ENCODE measurements around the gene TBX21.
"Not testable (repeated sequence)": the region's sequence is repeated elsewhere in the genome, so short reads cannot be mapped to it uniquely, and the experiment has no call there.

Gene TBX21

DNA sequence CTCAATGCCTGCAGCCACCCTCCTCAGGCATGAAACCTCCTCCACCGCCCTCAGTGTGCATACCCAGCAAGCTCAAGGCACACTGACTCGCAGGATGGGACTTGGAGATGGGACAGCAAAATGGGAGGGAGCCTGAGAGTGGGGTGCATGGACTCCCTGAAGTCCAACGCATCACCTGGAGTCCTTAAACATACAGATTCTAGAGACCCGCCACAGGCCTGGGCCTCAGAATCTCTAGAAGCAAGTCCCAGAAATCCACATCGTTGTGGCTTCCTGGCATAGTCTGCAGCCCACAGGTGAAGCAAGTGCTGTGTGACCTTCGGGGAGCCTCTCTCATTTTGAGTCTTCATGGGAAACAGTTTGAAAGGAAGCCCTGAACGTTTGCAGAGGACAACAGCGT lies 3.6 kb upstream of the TBX21 start:
- no peak for FAIRE-seq
- no peak for DNase-seq (ENCODE audit: insufficient read length, low spot score)

DNA sequence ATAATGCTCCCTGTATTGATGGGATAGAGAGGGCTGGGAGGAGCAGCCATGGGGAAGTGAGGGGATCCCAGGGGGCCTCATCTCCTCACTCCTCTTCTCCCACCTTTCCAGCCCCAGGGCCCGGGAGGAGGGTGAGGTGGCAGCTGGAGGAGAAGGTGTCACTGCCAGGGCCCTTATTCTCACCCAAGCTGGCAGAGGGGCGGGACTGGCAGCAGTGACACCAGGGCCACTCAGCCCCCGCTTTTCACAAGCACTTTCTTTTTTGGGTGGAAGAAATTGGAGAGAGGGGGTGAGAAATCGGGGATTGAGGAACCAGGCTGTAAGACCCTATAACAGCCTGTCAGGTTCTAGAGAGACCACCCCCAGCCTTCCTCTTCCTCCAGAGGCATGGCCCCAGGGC lies 2.4 kb upstream of the TBX21 start:
- no peak for FAIRE-seq
- no peak for DNase-seq (ENCODE audit: insufficient read length, low spot score)

DNA sequence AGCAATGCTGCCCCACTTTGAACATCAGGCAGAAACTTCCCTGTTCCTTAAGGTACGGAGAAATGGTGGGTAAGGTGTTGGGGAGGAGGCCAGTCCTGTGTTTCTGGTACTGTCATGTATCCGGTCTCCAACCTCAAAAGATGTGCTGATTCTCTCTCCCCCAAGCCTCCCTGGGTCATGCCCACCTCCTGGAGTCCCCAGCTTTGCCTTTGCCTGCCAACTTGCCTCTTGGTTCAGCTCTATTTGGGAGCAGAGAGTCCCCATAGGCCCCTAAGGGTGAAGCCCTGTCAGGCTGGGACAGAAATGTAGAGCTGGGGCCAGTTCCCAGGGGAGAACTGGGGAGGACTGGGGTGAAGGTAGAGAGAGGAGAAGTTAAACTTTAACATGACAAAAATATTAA lies 1.6 kb upstream of the TBX21 start:
- FAIRE-seq (no peak), DNase-seq (ENCODE audit: insufficient read length, low spot score) (no peak)

DNA sequence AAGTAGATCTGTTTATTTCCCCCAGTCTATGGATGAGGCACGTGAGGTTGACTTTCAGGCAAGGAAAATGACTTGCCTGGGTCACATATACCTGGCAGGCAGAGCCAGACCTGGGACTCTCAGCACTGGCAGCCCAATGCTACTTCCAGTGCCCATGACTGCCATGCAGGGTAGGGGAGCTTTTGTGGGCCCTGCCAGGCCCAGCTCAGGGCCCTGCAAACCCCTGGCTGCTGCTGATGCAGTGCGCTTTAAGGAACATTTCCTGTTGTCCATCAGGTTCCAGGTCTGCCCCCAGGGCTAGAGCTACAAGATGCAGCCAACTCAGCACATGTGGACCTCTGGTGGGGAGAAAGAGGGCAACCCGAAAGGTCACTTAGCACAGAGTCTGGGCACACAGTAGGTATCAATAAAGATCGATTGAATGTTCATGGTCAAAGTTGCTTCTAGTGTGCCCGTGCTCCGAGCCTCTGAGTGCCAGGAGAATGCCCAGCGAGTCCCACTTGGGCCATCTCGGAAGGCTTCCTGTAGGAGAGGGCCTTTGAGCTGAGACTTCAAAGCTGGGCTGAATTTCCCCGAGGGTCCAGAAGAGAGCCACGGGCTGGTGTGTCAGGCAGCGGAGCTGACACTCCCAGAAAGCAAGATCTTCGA lies 513 bp upstream of the TBX21 start:
- no peak for FAIRE-seq
- no peak for DNase-seq (ENCODE audit: insufficient read length, low spot score)

DNA sequence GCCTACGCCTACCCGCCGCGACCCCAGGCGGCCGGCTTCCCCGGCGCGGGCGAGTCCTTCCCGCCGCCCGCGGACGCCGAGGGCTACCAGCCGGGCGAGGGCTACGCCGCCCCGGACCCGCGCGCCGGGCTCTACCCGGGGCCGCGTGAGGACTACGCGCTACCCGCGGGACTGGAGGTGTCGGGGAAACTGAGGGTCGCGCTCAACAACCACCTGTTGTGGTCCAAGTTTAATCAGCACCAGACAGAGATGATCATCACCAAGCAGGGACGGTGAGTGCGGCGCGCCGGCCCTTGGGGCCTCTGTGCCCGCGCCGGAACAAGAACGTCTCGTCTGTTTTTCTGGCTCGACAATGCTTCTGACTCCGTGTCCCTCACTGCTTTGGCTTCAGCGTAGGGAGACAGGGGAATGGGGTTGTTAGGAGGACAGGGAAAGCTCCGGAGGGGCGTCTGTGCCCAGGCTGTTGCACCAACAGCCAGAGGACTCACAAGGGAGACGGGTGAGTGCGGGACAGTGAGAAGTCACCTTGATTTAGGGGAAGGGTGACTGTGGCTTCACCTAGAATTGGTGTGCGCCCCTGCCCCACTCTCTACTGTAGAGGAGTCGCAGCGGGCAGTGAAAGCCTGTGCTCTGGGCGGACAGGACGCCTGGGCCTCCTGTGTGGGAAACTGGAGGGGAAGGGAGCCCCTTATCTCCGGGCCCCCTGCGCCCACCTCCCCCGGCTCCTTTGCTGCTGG lies 806 bp downstream of the TBX21 start:
- FAIRE-seq = no peak
- no peak for DNase-seq (ENCODE audit: insufficient read length, low spot score)

DNA sequence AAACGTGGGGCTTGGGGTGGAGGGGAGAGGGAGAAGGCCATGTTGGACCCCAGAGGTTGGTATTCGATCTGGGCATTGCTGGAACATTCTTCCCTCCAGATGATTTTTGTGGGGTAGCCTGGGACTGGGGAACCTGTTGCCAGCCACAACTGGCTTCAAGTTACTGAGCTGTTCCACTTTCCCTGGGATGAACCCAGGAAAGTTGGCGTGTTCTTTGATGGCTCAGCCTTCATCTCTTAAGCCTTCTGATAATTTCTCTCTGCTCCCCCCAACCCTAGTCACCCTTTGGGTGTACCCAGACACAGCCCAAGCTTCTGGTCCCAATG lies 2.1 kb downstream of the TBX21 start:
- FAIRE-seq = no peak

DNA sequence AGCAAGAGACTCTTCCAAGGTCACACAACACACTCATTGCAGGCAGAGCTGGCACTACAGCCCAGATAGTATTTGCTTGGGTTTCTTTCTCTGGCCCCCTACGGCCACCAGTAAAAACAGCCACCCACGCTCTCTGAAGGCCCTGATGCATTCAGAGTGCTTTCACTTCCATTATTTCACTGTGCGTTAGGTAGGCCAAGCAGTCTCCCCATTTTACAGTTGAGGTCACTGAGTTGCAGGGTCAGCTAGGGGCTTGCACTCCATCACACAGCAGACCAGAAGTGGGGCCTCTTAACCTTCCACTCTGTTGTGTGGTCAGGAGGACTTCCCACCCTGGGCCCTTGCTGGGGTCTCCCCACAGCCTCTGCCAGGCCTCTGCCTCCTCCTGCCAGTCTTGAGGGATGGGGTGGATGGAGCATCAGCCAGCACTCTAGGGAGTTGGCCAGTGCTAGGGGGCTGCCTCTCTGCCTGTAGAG lies 2.5 kb downstream of the TBX21 start:
- FAIRE-seq (no peak), DNase-seq (ENCODE audit: insufficient read length, low spot score) (no peak)

More for the DNA sequence above, 2.1 kb downstream of the TBX21 start:
- DNase-seq (ENCODE audit: insufficient read length, low spot score) = no peak

DNA sequence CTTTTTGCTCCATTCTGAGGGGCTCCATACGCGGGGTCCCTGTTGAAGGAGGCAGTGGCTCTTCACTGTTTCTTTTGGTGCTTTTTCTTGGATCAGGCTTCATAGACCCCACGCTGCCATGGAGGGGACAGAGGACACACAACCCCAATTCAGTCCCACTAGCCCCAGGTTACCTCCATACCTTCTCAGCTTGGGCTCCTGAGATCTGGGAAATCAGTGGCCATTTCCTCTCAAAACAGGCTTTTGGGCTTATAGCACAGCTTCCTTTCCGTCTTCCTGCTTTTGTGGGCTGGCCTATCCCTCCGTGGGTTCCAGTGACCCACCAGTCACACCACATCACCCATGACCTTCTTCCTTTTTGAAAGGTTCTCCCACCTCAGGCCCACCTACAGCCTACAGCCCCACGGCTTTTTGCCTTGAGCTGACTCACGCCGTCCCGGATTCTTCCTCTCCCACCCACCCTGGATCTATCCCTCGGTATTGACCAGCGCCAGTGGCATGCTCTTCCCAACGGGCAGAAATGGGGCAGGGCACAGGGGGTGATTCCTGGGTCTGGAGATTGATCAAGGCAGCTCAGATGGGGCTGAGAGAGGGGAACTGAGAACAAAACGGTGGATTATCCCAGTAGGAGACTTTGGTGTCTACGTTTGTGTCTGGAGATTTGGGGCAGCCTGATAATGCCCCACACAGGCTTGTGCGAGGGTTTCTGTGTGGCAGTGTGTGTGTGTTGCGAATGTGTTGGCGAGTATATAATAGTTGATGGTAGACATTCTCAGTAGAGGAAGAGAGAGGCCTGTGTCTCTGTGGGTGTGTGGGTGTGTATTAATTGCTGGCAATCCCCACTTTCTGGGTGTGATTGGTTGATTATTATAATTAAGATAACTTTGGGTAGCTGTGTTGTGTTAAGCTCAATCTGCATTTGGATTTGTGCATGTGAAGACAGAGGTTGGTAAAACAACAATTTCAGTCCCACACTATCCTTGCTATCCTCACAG lies 3.8 kb downstream of the TBX21 start:
- FAIRE-seq = no peak
- DNase-seq (ENCODE audit: insufficient read length, low spot score) = no peak

DNA sequence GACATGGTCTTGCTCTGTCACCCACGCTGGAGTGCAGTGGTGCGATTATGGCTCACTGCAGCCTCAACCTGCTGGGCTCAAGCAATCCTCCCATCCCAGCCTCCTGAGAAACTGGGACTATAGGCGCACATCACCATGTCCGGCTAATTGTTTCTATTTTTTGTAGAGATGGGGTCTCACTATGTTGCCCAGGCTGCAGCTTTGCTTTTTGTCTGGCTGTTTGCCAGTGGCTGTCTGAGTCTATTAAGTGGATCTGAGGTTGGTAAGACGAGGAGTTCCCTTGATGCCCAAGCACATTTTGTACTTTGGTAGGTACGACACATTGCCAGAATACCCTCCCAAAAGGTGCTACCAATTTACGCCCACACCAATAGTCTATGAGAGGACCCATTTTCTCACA lies 5.1 kb downstream of the TBX21 start:
- FAIRE-seq = no peak

DNA sequence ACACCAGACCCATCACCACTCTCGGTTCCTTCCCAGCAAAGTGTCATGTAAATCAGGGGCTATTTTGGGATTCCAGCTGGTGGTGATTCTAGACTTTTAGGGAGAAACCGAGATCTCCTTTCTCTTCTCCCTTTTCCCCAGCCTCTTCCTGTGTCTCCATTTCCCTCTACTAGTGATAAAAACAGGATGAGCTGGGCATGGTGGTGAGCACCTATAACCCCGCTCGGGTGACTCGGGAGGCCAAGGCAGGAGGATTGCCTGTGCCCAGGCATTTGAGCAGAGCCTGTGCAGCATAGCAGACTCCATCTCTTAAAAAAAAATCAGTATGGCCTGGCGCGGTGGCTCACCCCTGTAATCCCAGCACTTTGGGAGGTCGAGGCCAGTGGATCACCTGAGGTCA lies 6.1 kb downstream of the TBX21 start:
- FAIRE-seq = no peak
- DNase-seq (ENCODE audit: insufficient read length, low spot score) = no peak

More for the DNA sequence above, 5.1 kb downstream of the TBX21 start:
- DNase-seq (ENCODE audit: insufficient read length, low spot score) = no peak

DNA sequence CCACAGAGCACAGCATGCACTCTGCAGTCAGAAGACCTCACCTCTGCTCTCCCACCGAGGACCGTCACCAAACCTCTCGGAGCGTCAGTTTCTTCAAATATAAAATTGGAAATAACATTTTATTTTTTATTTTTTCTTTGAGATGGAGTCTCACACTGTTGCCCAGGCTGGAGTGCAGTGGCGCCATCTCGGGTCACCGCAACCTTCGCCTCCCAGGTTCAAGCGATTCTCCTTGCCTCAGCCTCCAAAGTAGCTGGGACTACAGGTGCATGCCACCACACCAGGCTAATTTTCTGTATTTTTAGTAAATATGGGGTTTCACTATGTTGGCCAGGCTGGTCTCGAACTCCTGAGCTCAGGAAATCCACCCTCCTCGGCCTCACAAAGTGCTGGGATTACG lies 6.9 kb downstream of the TBX21 start:
- not testable (repeated sequence) for DNase-seq (ENCODE audit: insufficient read length, low spot score); FAIRE-seq

DNA sequence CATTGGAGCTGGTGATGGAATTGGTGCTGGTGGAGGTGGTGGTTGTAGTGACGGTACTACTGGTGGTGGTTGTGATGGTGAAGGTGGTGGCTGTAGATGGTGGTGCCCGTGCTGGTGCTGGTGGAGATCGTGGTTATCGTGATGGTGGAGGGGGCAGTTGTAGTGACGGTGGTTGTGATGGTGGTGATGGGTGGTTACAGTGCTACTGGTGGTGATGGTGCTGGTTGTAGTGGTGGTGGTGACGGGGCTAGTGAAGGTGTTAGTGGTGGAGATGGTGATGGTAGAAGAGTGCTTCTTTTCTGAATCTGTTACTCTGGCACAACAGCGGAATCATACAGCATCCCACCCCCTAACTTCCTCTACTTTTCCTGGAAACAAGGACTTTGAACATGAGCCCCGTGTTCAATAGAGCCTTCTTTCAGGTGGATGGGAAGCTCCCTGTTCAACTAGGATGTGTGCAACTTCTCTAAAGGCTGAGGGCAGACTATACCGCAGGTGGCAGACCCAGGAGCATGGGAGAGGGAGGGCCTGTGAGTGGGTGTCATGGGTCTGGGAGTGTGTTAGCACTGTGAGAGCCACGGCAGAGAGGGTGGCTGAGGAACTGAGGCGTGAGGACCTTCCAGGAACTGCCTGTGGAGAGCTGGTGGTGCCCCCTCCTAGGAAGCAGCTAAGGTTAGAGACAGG lies 8.2 kb downstream of the TBX21 start:
- no peak for DNase-seq (ENCODE audit: insufficient read length, low spot score)
- FAIRE-seq = peak; percentile 94

DNA sequence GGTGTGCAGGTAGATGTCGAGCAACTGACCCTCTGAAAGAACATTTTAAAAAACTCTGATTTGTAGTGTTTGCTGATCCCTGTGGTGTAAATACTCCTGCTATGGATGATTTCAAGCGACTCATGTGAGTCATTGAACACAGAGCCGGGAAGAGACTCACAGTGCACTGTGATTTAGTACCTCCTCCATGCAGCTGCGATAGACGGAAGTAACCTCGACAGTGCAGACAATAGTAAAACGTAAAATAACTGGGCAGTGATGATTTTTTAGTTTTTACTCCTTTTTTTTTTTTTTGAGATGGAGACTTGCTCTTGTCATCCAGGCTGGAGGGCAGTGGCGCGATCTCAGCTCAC lies 8.7 kb downstream of the TBX21 start:
- no peak for FAIRE-seq
- DNase-seq (ENCODE audit: insufficient read length, low spot score) = no peak

DNA sequence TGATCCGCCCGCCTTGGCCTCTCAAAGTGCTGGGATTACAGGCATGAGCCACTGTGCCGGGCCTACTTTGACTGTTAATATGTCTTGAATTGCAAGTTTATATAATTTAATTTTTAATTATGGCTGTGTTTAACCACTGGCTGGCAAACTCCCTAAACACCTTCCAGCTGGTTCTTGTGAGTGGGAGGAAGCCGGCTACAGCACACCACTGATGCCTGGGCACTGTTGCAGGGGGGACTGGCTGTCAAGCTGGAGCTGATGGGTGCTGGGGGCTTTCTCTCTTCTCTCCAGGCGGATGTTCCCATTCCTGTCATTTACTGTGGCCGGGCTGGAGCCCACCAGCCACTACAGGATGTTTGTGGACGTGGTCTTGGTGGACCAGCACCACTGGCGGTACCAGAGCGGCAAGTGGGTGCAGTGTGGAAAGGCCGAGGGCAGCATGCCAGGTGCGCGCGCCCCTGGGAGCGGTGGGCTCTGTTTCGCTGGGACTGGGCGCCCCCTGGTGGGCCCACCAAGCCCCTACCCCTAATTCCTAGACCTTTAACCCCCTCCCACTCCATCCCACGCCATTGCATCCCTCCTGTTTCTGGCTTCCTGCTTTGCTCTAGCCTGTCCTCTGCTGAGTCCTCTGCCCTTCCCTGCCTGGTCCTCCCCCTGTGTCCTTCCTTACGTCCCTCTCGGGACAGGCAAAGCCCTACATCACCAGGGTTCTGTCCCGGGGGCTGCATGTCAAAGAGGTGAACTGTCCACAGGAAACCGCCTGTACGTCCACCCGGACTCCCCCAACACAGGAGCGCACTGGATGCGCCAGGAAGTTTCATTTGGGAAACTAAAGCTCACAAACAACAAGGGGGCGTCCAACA lies 9.5 kb downstream of the TBX21 start:
- peak; percentile 68 for FAIRE-seq
- no peak for DNase-seq (ENCODE audit: insufficient read length, low spot score)

DNA sequence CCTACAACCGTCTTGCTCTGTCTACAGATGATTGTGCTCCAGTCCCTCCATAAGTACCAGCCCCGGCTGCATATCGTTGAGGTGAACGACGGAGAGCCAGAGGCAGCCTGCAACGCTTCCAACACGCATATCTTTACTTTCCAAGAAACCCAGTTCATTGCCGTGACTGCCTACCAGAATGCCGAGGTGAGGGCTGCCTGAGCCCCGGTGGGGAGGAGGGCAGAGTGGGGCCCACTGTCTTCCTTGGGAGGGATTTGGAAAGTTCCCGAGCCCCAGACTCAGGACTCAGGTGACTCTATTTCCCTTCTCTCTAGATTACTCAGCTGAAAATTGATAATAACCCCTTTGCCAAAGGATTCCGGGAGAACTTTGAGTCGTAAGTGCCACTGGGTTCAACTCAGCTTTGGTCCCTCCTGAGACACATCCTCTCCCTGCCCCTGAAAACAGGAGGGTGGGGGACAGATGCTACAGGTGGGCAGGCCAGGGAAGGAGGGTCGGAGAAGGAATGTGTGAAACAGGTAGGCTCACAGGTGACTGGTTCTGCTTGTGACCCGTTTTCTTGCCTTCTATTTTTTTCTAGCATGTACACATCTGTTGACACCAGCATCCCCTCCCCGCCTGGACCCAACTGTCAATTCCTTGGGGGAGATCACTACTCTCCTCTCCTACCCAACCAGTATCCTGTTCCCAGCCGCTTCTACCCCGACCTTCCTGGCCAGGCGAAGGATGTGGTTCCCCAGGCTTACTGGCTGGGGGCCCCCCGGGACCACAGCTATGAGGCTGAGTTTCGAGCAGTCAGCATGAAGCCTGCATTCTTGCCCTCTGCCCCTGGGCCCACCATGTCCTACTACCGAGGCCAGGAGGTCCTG lies 11.4 kb downstream of the TBX21 start:
- DNase-seq (ENCODE audit: insufficient read length, low spot score) (no peak), FAIRE-seq (no peak)

DNA sequence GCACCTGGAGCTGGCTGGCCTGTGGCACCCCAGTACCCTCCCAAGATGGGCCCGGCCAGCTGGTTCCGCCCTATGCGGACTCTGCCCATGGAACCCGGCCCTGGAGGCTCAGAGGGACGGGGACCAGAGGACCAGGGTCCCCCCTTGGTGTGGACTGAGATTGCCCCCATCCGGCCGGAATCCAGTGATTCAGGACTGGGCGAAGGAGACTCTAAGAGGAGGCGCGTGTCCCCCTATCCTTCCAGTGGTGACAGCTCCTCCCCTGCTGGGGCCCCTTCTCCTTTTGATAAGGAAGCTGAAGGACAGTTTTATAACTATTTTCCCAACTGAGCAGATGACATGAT lies 12.0 kb downstream of the TBX21 start:
- no peak for DNase-seq (ENCODE audit: insufficient read length, low spot score)
- FAIRE-seq = no peak

DNA sequence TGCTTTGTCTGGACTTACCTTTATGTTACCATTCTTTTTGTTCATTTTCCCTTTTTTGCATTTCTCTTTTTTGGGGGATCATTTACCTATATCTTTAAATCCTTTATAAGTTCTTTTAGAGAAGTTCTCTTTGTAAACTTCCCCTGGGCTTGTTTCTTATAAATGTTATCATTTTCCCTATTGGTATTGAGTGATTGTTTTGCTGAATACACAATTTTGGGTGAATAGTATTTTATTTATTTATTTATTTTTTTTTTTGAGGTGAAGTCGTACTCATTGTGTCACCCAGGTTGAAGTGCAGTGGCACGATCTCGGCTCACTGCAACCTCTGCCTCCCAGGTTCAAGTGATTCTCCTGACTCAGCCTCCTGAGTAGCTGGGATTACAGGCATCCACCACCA lies 18.4 kb downstream of the TBX21 start:
- FAIRE-seq (no peak), DNase-seq (ENCODE audit: insufficient read length, low spot score) (no peak)

DNA sequence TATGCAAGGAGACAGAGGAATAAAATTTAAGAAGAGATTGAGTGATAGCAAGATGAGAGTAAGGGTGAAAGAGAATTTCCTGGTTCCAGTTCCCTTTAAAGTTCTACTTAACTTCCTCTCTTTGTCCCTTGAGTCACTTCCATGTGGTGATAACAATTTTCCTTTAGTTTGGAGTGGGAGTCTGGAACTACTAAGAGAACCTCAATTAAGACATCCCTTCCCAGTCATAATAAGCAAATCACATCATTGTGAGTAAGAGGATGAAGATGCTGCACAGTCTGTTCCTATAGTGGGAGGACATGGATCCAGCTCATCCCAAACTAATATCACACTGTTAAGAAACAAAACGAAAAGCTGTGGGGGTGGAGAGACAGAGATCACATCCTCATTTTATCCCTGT lies 24.4 kb downstream of the TBX21 start:
- FAIRE-seq (no peak), DNase-seq (ENCODE audit: insufficient read length, low spot score) (no peak)
